Ishikawa (cell line): ENCODE results near the gene SYNPO.

ENCODE experiments used
- CEBPB ChIP-seq: IDR thresholded peaks from 2 replicates; pipeline ENCODE4 v1.6.1; 2012
- CREB1 ChIP-seq: IDR thresholded peaks from 2 replicates; pipeline ENCODE4 v1.6.1; 2012; ENCODE audit warnings: low read depth
- EGR1 ChIP-seq: IDR thresholded peaks from 2 replicates; pipeline ENCODE4 v1.6.1; 2012
- EP300 ChIP-seq: IDR thresholded peaks from 2 replicates; pipeline ENCODE4 v1.6.1; 2012; ENCODE audit warnings: borderline replicate concordance
- TEAD4 ChIP-seq: IDR thresholded peaks from 2 replicates; pipeline ENCODE4 v1.6.1; 2012
- YY1 ChIP-seq: IDR thresholded peaks from 2 replicates; pipeline ENCODE4 v1.6.1; 2012; ENCODE audit warnings: low read depth
- TF ChIP-seq, protein P1 (sequence below): IDR thresholded peaks from 2 replicates; pipeline ENCODE4 v1.6.1; 2012
- TF ChIP-seq, protein P2 (sequence below): IDR thresholded peaks from 2 replicates; pipeline ENCODE4 v1.6.1; 2012
- TF ChIP-seq, protein P3 (sequence below): IDR thresholded peaks from 2 replicates; pipeline ENCODE4 v1.6.1; 2012; ENCODE audit warnings: low read depth, mild to moderate bottlenecking

GRCh38 chr5:150694612-150695011 lies 54.2 kb downstream of the SYNPO start:
- TF ChIP-seq, protein P1, sequence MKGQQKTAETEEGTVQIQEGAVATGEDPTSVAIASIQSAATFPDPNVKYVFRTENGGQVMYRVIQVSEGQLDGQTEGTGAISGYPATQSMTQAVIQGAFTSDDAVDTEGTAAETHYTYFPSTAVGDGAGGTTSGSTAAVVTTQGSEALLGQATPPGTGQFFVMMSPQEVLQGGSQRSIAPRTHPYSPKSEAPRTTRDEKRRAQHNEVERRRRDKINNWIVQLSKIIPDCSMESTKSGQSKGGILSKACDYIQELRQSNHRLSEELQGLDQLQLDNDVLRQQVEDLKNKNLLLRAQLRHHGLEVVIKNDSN, result no peak
- TF ChIP-seq EGR1 (no peak), CEBPB (no peak), TEAD4 (no peak), CREB1 (no peak), EP300 (no peak), YY1 (no peak)
- TF ChIP-seq, protein P2, sequence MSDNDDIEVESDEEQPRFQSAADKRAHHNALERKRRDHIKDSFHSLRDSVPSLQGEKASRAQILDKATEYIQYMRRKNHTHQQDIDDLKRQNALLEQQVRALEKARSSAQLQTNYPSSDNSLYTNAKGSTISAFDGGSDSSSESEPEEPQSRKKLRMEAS, result no peak
- TF ChIP-seq, protein P3, sequence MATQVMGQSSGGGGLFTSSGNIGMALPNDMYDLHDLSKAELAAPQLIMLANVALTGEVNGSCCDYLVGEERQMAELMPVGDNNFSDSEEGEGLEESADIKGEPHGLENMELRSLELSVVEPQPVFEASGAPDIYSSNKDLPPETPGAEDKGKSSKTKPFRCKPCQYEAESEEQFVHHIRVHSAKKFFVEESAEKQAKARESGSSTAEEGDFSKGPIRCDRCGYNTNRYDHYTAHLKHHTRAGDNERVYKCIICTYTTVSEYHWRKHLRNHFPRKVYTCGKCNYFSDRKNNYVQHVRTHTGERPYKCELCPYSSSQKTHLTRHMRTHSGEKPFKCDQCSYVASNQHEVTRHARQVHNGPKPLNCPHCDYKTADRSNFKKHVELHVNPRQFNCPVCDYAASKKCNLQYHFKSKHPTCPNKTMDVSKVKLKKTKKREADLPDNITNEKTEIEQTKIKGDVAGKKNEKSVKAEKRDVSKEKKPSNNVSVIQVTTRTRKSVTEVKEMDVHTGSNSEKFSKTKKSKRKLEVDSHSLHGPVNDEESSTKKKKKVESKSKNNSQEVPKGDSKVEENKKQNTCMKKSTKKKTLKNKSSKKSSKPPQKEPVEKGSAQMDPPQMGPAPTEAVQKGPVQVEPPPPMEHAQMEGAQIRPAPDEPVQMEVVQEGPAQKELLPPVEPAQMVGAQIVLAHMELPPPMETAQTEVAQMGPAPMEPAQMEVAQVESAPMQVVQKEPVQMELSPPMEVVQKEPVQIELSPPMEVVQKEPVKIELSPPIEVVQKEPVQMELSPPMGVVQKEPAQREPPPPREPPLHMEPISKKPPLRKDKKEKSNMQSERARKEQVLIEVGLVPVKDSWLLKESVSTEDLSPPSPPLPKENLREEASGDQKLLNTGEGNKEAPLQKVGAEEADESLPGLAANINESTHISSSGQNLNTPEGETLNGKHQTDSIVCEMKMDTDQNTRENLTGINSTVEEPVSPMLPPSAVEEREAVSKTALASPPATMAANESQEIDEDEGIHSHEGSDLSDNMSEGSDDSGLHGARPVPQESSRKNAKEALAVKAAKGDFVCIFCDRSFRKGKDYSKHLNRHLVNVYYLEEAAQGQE, result no peak
